Astrocyte of the cerebellum (primary cell): ENCODE measurements around the gene MAPRE3.

Experiments used
- DNase-seq: peaks from one replicate; pipeline ENCODE4 v3.0.0-alpha.2; 2011; ENCODE audit warnings: low read depth
- H3K4me3 ChIP-seq: 2 replicates; pipeline ENCODE4 v1.5.1; 2011; ENCODE audit warnings: mild to moderate bottlenecking, low read depth, low read length, moderate library complexity
- in situ Hi-C: cut with HindIII; loops from 2 replicates; pipeline ENCODE4 v1.10.0; 2017; ENCODE audit warnings: low sequenced_read_pairs
- TF ChIP-seq, protein P1 (sequence below): IDR thresholded peaks from 2 replicates; pipeline ENCODE4 v1.5.1; 2012; ENCODE audit warnings: low read length, low read depth, moderate library complexity, mild to moderate bottlenecking; ENCODE audit errors: missing control alignments

MAPRE3 gene

DNA sequence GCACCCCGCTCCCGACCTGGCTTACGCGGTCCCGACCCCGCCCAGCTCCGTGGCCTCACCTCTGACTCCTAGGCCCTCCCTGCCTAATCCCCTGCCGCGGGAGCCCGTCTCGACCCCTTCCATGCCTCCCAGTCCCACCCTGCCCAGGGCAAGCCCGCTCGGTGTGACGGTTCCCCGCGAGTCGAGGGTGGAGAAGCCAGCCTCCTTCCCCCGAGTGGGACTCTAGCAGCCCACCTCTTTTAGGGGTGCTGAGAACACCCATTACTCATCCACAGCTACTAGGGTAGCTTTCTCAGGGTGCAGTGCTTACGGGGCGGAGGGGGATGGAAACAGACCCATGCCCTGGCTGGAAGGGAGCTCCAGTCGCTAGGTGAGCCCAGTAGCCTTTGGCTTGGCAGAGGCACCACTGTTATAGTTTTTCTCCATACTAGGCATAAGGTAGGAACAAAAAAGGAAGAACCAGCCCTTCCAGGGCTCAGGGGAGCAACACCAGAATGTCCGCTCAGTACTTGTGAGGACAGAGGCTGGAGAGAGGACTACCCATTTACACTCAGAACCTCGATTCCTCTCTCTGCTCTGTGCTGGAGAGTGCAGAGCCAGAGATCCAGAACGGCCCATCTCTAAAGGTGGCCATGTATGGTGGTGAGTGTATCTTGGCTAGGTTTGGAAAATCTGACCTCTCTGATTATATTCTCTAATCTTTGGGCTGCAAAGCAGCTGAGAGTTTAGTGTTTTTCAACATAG, 81.6 kb downstream of the MAPRE3 start:
- TF ChIP-seq, protein P1, sequence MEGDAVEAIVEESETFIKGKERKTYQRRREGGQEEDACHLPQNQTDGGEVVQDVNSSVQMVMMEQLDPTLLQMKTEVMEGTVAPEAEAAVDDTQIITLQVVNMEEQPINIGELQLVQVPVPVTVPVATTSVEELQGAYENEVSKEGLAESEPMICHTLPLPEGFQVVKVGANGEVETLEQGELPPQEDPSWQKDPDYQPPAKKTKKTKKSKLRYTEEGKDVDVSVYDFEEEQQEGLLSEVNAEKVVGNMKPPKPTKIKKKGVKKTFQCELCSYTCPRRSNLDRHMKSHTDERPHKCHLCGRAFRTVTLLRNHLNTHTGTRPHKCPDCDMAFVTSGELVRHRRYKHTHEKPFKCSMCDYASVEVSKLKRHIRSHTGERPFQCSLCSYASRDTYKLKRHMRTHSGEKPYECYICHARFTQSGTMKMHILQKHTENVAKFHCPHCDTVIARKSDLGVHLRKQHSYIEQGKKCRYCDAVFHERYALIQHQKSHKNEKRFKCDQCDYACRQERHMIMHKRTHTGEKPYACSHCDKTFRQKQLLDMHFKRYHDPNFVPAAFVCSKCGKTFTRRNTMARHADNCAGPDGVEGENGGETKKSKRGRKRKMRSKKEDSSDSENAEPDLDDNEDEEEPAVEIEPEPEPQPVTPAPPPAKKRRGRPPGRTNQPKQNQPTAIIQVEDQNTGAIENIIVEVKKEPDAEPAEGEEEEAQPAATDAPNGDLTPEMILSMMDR = no peak
- in situ Hi-C loops = no loop called here
- H3K4me3 ChIP-seq = peak overlapping the region; percentile 92
- no peak for DNase-seq

DNA sequence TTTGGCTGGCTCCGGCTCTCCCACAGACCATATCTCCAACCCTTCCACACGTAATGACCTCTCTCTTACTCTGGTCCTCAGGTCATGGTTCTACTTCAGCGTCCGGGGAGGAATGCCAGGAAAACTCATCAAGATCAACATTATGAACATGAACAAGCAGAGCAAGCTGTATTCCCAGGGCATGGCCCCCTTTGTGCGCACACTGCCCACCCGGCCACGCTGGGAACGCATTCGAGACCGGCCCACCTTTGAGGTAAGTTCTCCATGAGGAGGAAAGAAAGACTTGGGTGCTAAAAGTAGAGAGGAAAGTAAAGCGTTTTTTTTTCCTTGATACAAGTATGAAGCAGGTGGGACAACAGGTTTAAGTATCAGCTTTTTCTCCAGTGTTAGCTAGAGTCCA, 82.9 kb downstream of the MAPRE3 start:
- in situ Hi-C loops = no loop called here
- no peak for DNase-seq
- H3K4me3 ChIP-seq = no peak overlapping the region
- TF ChIP-seq, protein P1 = no peak

DNA sequence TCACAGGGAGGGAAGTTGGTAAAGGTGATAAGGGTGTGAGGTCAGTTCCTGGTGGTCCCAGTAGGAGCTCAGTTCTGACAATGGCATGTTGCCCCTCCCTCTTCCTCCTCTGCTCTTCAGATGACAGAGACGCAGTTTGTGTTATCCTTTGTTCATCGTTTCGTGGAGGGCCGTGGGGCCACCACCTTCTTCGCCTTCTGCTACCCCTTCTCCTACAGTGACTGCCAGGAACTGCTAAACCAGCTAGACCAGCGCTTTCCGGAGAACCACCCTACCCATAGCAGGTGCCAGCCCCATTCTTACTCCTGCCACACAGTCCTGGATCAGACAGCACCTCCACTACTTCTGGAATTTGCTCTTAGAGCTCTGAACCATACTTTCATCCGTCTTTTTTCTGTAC, 83.3 kb downstream of the MAPRE3 start:
- DNase-seq = no peak
- in situ Hi-C loops = no loop called here
- no peak overlapping the region for H3K4me3 ChIP-seq
- TF ChIP-seq, protein P1 = no peak

DNA sequence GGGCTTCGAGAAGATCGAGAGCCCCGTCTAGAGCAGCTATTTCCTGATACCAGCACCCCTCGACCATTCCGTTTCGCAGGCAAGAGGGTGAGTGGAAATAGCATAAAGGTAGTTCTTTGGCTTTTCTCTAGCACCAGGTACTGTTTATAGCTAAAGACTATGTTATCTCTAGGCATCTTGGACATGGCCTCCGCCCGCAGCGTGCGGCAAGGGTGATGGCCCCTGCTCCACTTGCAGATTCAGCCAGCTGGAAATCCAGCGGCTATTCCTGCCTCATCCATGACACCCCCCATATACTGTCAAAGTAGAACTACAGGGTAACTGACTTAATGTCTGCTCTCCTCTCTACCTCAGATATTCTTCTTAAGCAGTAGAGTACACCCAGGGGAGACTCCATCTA, 84.3 kb downstream of the MAPRE3 start:
- in situ Hi-C loops = no loop called here
- TF ChIP-seq, protein P1 = no peak
- DNase-seq = no peak
- H3K4me3 ChIP-seq = no peak overlapping the region

DNA sequence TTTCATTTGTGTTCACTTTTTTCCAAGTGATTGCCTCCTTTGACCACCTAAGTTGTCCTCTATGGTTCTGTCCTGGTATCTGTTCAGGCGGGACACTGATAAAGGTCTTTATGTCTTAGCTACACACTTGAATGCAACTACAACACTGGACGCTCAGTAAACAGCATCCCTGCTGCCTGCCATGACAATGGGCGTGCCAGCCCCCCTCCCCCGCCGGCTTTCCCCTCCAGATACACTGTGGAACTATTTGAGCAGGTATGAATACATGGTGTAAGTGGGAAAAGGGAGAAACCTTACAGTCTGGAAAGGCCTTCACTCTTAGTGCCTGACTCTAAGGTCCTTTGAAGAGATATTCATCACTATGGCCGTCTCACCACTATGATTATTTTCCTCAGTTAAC, 86.7 kb downstream of the MAPRE3 start:
- no peak overlapping the region for H3K4me3 ChIP-seq
- in situ Hi-C loops = no loop called here
- TF ChIP-seq, protein P1 = no peak
- no peak for DNase-seq

DNA sequence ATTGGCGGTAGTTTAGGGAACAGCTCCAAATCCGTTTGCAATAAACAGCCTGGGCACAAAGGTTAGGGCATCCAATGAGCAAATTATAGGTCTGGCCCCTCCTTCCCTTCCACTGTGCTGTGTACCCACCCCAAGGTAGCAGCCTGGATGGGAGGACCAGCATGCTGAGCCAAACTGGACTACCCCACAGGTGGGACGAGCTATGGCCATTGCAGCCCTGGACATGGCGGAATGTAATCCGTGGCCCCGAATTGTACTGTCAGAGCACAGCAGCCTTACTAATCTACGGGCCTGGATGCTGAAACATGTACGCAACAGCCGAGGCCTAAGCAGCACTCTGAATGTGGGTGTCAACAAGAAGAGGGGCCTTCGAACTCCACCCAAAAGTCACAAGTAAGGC, 87.8 kb downstream of the MAPRE3 start:
- TF ChIP-seq, protein P1 = no peak
- in situ Hi-C loops = no loop called here
- DNase-seq = no peak
- no peak overlapping the region for H3K4me3 ChIP-seq
